Osteoblast (primary cell): ENCODE measurements around the gene PIP4K2A. TPM values are rescaled to one million over a fixed set of nuclear protein-coding genes. Genes with fewer than 3 reads are reported as not detected.
"Not testable (repeated sequence)": the region's sequence is repeated elsewhere in the genome, so short reads cannot be mapped to it uniquely, and the experiment has no call there.

Experiments
- DNase-seq: peaks from one replicate; pipeline ENCODE4 v3.0.0; 2011; ENCODE audit warnings: low spot score, mixed read lengths; ENCODE audit not compliant: insufficient read length; ENCODE audit errors: missing footprints
- H2AFZ ChIP-seq: 2 replicates; pipeline ENCODE4 v1.6.0; 2011; ENCODE audit warnings: mild to moderate bottlenecking, low read length
- H3K27ac ChIP-seq: 2 replicates; pipeline ENCODE4 v1.5.1; 2011; ENCODE audit warnings: mild to moderate bottlenecking, low read depth, low read length, moderate library complexity
- H3K27me3 ChIP-seq: 2 replicates; pipeline ENCODE4 v1.6.0; 2012; ENCODE audit warnings: mild to moderate bottlenecking, control low read depth, inconsistent platforms, low read length, moderate library complexity; ENCODE audit not compliant: insufficient read depth
- H3K36me3 ChIP-seq: 2 replicates; pipeline ENCODE4 v1.5.1; 2011; ENCODE audit warnings: mild to moderate bottlenecking, low read length, control low read depth, moderate library complexity; ENCODE audit not compliant: insufficient read depth
- H3K4me1 ChIP-seq: 2 replicates; pipeline ENCODE4 v1.5.1; 2011; ENCODE audit warnings: mild to moderate bottlenecking, low read length, control low read depth, moderate library complexity; ENCODE audit not compliant: insufficient read depth
- H3K4me2 ChIP-seq: 2 replicates; pipeline ENCODE4 v1.6.0; 2011; ENCODE audit warnings: mild to moderate bottlenecking, low read length; ENCODE audit not compliant: insufficient read depth
- H3K4me3 ChIP-seq: fragments of 200-600 bp; sonication (generic); 3 replicates; pipeline ENCODE4 v1.5.1; 2012; ENCODE audit warnings: mild to moderate bottlenecking, low read length, inconsistent platforms; ENCODE audit not compliant: insufficient read depth
- H3K79me2 ChIP-seq: 2 replicates; pipeline ENCODE4 v1.6.0; 2012; ENCODE audit warnings: mild to moderate bottlenecking, low read length, control low read depth, inconsistent platforms; ENCODE audit not compliant: insufficient read depth
- H3K9me3 ChIP-seq: 2 replicates; pipeline ENCODE4 v1.5.1; 2011; ENCODE audit warnings: low read depth, low read length, control low read depth
- H4K20me1 ChIP-seq: 2 replicates; pipeline ENCODE4 v1.6.0; 2012; ENCODE audit warnings: mild to moderate bottlenecking, low read length, control low read depth; ENCODE audit not compliant: insufficient read depth
- total RNA-seq: library from RNA; depleted of rRNA; stranded (reverse); fragments of >200 nt; gene quantifications from 2 replicates; pipeline ENCODE4 v1.2.3, GENCODE V29; 2012
- TF ChIP-seq, protein P1 (sequence below): IDR thresholded peaks from 2 replicates; pipeline ENCODE4 v1.5.1; 2011; ENCODE audit warnings: mild to moderate bottlenecking, low read depth, low read length, moderate library complexity; ENCODE audit errors: extremely low read depth

The PIP4K2A gene
- total RNA-seq, 1 donor: 68.8 TPM

DNA sequence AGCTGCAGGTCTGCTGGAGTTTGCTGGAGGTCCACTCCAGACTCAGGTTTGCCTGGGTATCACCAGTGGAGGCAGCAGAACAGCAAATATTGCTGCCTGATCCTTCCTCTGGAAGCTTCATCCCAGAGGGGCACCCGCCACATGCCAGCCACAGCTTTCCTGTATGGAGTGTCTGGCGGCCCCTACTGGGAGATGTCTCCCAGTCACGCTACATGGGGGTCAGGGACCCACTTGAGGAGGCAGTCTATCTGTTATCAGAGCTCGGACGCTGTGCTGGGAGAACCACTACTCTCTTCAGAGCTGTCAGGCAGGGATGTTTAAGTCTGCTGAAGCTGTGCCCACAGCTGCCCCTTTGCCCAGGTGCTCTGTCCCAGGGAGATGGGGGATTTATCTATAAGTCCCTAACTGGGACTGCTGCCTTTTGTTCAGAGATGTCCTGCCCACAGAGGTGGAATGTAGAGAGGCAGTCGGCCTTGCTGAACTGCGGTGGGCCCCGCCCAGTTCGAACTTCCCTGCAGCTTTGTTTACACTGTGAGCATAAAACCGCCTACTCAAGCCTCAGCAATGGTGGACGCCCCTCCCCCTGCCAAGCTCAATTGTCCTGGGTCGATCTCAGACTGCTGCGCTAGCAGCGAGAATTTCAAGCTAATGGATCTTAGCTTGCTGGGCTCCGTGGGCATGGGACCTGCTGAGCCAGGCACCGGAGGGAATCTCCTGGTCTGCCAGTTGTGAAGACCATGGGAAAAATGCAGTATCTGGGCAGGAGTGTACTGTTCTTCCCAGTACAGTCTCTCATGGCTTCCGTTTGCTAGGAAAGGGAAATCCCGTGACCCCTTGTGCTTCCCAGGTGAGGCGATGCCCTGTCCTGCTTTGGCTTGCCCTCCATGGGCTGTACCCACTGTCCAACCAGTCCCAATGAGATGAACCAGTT lies 200.6 kb downstream of the PIP4K2A start:
- H4K20me1 ChIP-seq, H3K27ac ChIP-seq, H3K4me2 ChIP-seq, H3K79me2 ChIP-seq, H3K36me3 ChIP-seq, H3K4me1 ChIP-seq, H3K9me3 ChIP-seq, H3K4me3 ChIP-seq, DNase-seq, H3K27me3 ChIP-seq: not testable (repeated sequence)
- H2AFZ ChIP-seq: peak overlapping the region; percentile 22

DNA sequence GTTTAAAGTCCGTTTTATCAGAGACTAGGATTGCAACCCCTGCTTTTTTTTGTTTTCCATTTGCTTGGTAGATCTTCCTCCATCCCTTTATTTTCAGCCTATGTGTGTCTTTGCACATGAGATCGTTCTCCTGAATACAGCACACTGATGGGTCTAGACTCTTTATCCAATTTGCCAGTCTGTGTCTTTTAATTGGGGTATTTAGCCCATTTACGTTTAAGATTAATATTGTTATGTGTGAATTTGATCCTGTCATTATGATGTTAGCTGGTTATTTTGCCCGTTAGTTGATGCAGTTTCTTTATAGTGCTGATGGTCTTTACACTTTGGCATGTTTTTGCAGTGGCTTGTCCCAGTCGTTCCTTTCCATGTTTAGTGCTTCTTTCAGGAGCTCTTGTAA lies 202.4 kb downstream of the PIP4K2A start:
- H3K4me2 ChIP-seq, DNase-seq, H3K4me3 ChIP-seq, H2AFZ ChIP-seq, H3K27me3 ChIP-seq, H4K20me1 ChIP-seq, H3K36me3 ChIP-seq, H3K27ac ChIP-seq, H3K9me3 ChIP-seq, H3K4me1 ChIP-seq, H3K79me2 ChIP-seq: not testable (repeated sequence)

DNA sequence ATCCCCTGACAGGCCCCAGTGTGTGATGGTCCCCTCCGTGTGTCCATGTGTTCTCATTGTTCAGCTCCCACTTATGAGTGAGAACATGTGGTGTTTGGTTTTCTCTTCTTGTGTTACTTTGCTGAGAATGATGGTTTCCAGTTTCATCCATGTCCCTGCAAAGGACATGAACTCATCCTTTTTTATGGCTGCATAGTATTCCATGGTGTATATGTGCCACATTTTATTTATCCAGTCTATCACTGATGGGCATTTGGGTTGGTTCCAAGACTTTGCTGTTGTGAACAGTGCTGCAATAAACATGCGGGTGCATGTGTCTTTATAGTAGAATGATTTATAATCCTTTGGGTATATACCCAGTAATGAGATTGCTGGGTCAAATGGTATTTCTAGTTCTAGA lies 206.2 kb downstream of the PIP4K2A start:
- H3K27me3 ChIP-seq, H3K4me3 ChIP-seq, H3K27ac ChIP-seq, H3K9me3 ChIP-seq, DNase-seq, H3K4me1 ChIP-seq, H2AFZ ChIP-seq, H3K4me2 ChIP-seq, H3K36me3 ChIP-seq, H3K79me2 ChIP-seq, H4K20me1 ChIP-seq: not testable (repeated sequence)

DNA sequence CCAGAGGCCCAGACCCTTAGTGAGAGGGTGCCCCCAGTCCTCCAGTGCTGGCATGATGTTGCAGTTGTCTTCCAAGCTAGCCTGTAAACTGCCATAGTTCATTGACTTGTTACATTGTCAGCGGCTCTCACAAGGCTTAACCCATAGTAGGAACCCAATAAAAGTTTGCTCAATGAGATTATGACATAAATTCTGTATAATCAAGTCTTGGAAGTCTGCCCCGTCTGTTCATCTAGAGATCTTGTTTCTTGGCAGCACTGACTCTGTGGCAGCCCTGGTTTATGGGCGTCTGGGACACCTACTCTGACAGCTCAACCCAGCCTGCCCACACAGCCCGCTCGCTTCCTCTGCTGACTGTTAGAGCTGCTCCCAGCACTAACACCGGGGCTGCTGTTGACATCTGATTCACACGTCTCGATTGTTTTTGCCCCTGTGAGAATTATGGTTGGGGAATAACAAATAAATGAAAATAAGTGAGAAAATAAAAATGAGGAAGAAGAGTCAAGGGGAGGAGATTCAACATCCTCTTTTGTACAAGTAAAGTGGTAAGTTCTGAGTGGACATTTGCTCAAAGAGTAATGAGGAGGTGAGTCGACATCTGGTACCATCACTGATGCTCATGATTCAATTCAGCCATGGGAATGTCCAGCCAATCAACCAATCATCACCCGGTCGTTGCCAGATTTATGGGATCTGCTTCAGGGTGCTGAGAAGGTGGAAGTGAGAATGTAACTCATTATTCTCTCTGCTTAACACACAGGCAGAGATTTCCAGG lies 208.3 kb downstream of the PIP4K2A start:
- Histone ChIP-seq H2AFZ (no peak overlapping the region), H3K4me3 (no peak overlapping the region), H3K27me3 (peaks cover 11% of the 10 kb centered on the region), H3K27ac (no peak overlapping the region), H3K79me2 (no peaks in the 10 kb centered on the region), H3K36me3 (no peaks in the 10 kb centered on the region), H3K9me3 (no peaks in the 10 kb centered on the region), H3K4me1 (no peaks in the 10 kb centered on the region), H4K20me1 (no peaks in the 10 kb centered on the region), H3K4me2 (peak overlapping the region; percentile 3)
- TF ChIP-seq, protein P1, sequence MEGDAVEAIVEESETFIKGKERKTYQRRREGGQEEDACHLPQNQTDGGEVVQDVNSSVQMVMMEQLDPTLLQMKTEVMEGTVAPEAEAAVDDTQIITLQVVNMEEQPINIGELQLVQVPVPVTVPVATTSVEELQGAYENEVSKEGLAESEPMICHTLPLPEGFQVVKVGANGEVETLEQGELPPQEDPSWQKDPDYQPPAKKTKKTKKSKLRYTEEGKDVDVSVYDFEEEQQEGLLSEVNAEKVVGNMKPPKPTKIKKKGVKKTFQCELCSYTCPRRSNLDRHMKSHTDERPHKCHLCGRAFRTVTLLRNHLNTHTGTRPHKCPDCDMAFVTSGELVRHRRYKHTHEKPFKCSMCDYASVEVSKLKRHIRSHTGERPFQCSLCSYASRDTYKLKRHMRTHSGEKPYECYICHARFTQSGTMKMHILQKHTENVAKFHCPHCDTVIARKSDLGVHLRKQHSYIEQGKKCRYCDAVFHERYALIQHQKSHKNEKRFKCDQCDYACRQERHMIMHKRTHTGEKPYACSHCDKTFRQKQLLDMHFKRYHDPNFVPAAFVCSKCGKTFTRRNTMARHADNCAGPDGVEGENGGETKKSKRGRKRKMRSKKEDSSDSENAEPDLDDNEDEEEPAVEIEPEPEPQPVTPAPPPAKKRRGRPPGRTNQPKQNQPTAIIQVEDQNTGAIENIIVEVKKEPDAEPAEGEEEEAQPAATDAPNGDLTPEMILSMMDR: no peak
- DNase-seq: no peak

DNA sequence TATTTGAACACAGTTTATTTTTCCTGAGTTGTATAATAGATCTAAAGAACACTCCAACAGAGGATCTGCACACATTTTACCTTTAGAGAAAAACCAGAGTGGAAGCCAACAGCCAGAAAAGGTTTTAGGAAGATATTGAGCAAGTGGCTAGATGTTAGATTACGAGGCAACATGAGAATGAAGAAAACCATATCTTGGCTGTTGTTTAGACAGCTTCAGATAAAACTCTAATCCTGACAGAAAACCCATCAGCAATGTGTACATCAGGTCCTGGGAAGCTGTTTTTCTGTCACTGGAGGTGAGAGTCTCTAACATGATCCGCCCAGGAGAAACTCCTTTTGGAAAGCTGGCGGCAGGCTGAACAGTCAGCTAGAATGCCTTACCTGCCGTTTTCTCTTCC lies 209.6 kb downstream of the PIP4K2A start:
- Histone ChIP-seq H3K4me3 (no peak overlapping the region), H2AFZ (no peak overlapping the region), H3K27me3 (peaks cover 19% of the 10 kb centered on the region), H3K79me2 (no peaks in the 10 kb centered on the region), H3K4me2 (no peak overlapping the region), H3K4me1 (no peaks in the 10 kb centered on the region), H3K36me3 (no peaks in the 10 kb centered on the region), H3K27ac (no peak overlapping the region), H4K20me1 (no peaks in the 10 kb centered on the region), H3K9me3 (no peaks in the 10 kb centered on the region)
- TF ChIP-seq, protein P1: no peak
- no peak for DNase-seq
